ENCODE results near the gene KLHL28.

The KLHL28 gene

DNA sequence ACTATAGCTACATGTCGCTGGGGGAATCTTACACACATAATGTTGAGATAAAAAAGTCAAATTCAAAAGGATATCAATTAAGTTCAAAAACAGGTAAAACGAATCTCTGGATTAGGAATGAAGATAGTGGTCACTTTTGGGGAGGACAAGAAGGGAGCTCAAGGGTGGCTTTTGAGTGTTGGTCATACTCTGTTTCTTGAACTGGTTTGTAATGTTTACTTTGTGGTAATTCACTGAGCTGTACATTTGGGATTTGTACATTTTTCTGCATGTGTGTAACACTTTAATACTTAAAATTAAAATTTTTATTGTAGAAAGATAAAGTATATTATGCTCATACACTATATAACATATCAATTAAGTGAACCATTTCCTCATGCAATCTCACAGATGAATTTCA lies 26.6 kb downstream of the KLHL28 start:
- no peak for DNase-seq
- H3K4me1 Mint-ChIP-seq, result no peaks in the 10 kb centered on the region
- TF ChIP-seq, protein P1, sequence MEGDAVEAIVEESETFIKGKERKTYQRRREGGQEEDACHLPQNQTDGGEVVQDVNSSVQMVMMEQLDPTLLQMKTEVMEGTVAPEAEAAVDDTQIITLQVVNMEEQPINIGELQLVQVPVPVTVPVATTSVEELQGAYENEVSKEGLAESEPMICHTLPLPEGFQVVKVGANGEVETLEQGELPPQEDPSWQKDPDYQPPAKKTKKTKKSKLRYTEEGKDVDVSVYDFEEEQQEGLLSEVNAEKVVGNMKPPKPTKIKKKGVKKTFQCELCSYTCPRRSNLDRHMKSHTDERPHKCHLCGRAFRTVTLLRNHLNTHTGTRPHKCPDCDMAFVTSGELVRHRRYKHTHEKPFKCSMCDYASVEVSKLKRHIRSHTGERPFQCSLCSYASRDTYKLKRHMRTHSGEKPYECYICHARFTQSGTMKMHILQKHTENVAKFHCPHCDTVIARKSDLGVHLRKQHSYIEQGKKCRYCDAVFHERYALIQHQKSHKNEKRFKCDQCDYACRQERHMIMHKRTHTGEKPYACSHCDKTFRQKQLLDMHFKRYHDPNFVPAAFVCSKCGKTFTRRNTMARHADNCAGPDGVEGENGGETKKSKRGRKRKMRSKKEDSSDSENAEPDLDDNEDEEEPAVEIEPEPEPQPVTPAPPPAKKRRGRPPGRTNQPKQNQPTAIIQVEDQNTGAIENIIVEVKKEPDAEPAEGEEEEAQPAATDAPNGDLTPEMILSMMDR (IDR thresholded peaks at IDR 0.05), result no peak
- peaks cover 23% of the 10 kb centered on the region for H3K9me3 Mint-ChIP-seq
- H3K27me3 Mint-ChIP-seq (ENCODE audit: low read depth, poor library complexity), result no peaks in the 10 kb centered on the region
- H3K4me3 Mint-ChIP-seq, result no peak overlapping the region
- H3K27ac Mint-ChIP-seq, result peak overlapping the region; percentile 87
- peaks cover 49% of the 10 kb centered on the region for H3K36me3 Mint-ChIP-seq (ENCODE audit: low read depth)

DNA sequence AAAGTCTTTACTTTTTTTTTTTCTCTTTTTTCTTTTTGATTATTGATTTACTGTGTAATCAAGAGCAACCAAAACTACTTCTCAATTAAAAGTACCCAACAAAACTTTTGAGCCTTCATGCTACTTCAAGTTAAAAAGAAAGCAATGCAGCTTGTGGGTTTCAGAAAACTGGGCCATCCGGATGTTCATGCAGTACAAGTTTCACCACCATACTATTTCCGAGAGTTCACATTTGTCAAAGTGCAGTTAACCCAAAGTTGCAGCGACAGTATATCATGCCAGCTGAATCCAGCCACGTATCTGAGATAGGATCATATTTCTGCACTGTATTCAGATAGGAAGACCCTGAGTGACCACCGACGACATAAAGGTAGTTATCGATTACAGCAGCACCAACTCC lies 33.0 kb downstream of the KLHL28 start:
- Mint-ChIP-seq H3K27me3 (ENCODE audit: low read depth, poor library complexity) (no peaks in the 10 kb centered on the region), H3K9me3 (no peaks in the 10 kb centered on the region), H3K36me3 (ENCODE audit: low read depth) (no peaks in the 10 kb centered on the region), H3K27ac (no peak overlapping the region), H3K4me1 (no peaks in the 10 kb centered on the region), H3K4me3 (no peak overlapping the region)
- TF ChIP-seq, protein P1 (IDR thresholded peaks at IDR 0.05), result no peak
- DNase-seq, result no peak

DNA sequence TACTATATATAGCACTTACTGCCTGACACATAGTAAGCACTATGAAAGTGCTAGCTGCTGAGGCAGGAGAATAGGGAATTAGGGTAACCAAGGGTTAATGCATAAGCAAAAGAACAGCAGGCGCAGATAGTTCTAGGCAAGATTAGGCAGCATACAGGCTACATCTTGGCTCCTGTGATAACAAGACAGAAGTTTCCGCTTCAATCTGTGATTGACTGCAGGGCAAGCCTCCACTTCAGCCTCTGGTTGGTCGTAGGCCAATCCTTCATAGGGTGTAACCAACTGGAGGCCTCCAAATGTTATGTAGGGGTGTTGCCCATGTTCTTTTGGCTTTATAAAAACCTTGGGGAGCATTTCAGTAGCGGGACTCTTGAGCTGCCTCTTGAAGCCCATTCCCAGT lies 46.9 kb downstream of the KLHL28 start:
- TF ChIP-seq, protein P1 (IDR thresholded peaks at IDR 0.05), result no peak
- no peak for DNase-seq

DNA sequence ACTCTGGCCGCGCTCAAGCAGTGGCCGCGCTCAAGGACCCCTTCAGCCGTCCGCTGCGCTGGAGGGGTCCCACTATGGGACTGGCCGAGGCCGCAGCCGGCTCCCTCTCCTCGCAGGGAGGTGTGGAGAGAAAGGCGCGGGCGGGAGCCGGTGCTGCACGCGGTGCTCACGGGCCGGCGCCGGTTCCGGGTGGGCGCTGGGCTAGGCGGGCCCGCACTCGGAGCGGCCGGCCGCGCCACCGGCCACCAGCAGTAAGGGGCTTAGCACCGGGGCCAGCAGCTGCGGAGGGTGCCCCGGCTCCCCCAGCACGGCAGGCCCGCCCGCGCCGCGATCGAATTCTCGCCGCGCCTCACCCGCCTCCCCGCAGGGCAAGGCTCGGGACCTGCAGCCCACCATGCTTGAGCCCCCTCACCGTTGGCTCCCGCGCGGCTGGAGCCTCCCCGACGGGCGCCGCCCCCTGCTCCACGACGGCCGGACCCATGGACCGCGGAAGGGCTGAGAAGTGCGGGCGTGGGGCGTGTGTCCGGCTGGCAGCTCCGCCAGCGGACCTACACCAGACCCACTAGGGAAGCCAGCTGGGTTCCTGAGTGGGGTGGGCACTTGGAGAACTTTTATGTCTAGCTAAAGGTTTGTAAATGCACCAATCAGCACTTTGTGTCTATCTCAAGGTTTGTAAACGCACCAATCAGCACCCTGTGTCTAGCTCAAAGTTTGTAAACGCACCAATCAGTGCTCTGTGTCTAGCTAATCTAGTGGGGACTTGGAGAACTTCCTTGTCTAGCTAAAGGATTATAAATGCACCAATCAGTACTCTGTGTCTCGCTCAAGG lies 49.5 kb downstream of the KLHL28 start:
- Mint-ChIP-seq H3K4me1 (no peaks in the 10 kb centered on the region), H3K9me3 (peaks cover 5% of the 10 kb centered on the region)

More for the DNA sequence above, 46.9 kb downstream of the KLHL28 start:
- Mint-ChIP-seq H3K36me3 (ENCODE audit: low read depth) (no peaks in the 10 kb centered on the region), H3K9me3 (peaks cover 5% of the 10 kb centered on the region), H3K27ac (no peak overlapping the region), H3K4me1 (no peaks in the 10 kb centered on the region), H3K4me3 (no peak overlapping the region), H3K27me3 (ENCODE audit: low read depth, poor library complexity) (no peaks in the 10 kb centered on the region)

DNA sequence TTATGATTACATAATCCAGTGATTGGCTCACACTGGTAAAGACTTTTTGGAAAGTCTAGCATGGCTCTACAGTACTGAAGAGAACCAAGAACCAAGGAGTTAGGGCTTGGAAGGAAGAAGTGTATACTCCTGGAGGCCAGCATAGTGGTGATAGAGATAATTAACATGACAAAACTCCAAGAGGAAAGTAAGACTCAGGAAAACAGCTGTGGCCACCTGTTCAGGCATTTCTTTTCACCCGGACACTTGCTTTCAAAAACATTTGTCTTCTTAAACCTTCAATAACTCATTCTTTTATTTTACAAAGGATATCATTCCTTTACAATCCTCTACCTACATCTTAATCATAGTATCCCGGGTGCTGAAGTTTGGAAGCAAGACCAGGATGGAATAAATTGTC lies 50.9 kb downstream of the KLHL28 start:
- H3K36me3 Mint-ChIP-seq (ENCODE audit: low read depth), result no peaks in the 10 kb centered on the region
- TF ChIP-seq, protein P1 (IDR thresholded peaks at IDR 0.05), result no peak

More for the DNA sequence above, 49.5 kb downstream of the KLHL28 start:
- Mint-ChIP-seq H3K27ac (no peak overlapping the region), H3K36me3 (ENCODE audit: low read depth) (no peaks in the 10 kb centered on the region), H3K27me3 (ENCODE audit: low read depth, poor library complexity) (no peaks in the 10 kb centered on the region), H3K4me3 (no peak overlapping the region)
- TF ChIP-seq, protein P1 (IDR thresholded peaks at IDR 0.05), result no peak
- DNase-seq, result no peak

DNA sequence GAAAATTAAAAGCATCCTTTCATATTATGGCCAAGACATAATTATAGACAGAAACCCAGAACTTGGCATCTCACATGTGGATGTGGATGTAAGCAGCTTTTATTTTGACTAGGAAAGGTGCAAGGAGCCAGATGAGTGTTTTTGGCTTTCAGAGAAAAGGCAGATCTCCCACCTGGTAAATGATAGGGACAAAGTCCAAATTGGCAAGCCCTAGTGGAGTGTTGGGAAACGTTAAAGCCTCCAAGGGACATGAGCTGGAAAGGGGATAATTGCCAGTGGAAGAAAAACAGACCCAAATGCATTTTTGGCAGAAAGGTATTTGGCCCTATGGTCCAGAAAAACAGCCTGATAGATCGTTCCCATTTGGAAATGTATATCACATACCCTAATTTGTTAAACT lies 60.1 kb downstream of the KLHL28 start:
- Mint-ChIP-seq H3K9me3 (peaks cover 6% of the 10 kb centered on the region), H3K36me3 (ENCODE audit: low read depth) (peaks cover 5% of the 10 kb centered on the region), H3K27me3 (ENCODE audit: low read depth, poor library complexity) (peaks cover 4% of the 10 kb centered on the region), H3K27ac (no peak overlapping the region), H3K4me1 (peaks cover 14% of the 10 kb centered on the region), H3K4me3 (no peak overlapping the region)
- TF ChIP-seq, protein P1 (IDR thresholded peaks at IDR 0.05), result no peak
- no peak for DNase-seq

More for the DNA sequence above, 50.9 kb downstream of the KLHL28 start:
- Mint-ChIP-seq H3K4me3 (no peak overlapping the region), H3K27ac (no peak overlapping the region), H3K27me3 (ENCODE audit: low read depth, poor library complexity) (no peaks in the 10 kb centered on the region), H3K4me1 (no peaks in the 10 kb centered on the region), H3K9me3 (peaks cover 5% of the 10 kb centered on the region)
- no peak for DNase-seq
